ENCODE data around the gene DIAPH2. TPM values are rescaled to one million over a fixed set of nuclear protein-coding genes. Genes with fewer than 3 reads are reported as not detected.

DIAPH2 gene
- total RNA-seq (2022; extraction: Qiagen RNA extraction): 3.4 to 5.7 TPM (median 4.4 TPM) in 5 replicates

DNA sequence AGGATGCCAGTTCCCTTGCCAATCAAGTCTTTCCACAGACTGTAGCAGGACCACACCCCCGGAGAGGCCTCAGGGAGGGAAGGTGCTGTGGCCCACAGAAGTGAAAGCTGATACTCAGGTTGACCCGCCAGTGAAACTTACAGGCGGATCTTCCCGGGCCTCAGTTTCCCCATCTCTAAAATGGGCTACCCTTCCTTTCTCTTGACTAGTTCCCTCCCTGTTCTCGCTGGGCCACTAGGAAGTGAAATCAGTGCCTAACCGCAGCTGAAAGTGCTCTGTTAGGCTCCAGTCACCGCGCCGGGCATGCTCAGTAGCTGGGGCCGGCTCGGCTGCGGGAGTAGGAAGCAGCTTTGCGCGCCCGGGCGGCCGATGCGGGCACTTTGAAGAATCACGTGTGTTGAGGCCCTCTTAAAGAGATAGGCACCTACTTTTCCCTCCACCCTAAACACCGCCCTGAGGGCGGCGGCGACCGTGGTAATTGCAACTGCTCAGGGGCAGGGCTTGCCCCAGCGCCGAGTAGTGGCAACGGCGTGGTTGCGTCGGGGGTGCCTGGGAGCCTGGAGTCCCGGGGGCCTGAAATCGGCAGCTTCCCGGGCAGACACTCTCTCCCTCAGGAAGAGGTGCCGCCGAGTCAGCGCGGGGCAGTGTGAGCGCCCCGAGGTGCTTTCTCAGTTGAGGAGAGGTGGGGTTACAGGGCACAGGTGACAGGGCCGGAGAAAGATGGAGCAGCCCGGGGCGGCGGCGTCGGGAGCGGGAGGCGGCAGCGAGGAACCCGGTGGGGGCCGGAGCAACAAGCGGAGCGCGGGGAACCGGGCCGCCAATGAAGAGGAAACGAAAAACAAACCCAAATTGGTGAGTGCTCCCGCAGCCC is at the start of gene DIAPH2:
Gene DIAPH2 (plus strand): TSS at position 504 of the 871 bp plus-strand sequence.

DNA sequence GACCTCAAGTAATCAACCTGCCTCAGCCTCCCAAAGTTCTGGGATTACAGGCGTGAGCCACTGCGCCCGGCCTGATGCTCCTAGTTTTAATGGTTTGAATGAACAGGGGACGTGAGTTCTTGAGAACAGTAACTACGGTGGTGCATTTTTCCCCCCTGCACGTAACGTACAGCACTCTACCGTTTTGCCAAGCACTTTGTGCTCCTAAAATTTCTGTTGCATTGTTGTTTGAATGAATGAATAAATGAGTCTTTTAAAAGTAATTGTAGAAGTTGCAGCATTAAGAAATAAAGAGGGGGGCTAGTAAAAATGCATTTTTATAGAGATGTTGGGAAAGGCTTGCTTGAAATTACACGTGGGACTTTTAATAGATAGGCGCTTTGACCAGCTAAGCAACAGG is 199.0 kb downstream of the DIAPH2 start, which contains the start of gene RPA4:
Gene RPA4 (plus strand): TSS at position 301 of the 400 bp plus-strand sequence. CDS start 403 bp downstream, outside the sequence.

Other genes with a start within 250 kb of the DIAPH2 start
- 0.22 to 0.32 TPM (median 0.24 TPM) in 5 replicates for gene RPA4, start 199.1 kb downstream of the DIAPH2 start, total RNA-seq (2022; extraction: Qiagen RNA extraction)